Fibroblast of pulmonary artery (primary cell): ENCODE measurements around the gene PGS1.
A peak's percentile ranks its signal among the peaks of the same experiment; 100 is the strongest.

Experiments used
- DNase-seq: peaks from one replicate; pipeline ENCODE4 v3.0.0-alpha.2; 2010; ENCODE audit warnings: low read depth
- H3K4me3 ChIP-seq: replicated peaks from 2 replicates; pipeline ENCODE4 v1.5.1; 2011; ENCODE audit warnings: low read depth, mild to moderate bottlenecking, control low read depth, low read length, moderate library complexity
- TF ChIP-seq, protein P1 (sequence below): IDR thresholded peaks from 2 replicates; pipeline ENCODE4 v1.5.1; 2011; ENCODE audit warnings: mild to moderate bottlenecking, control low read depth, low read length, inconsistent platforms; ENCODE audit errors: missing control alignments

PGS1 gene

DNA sequence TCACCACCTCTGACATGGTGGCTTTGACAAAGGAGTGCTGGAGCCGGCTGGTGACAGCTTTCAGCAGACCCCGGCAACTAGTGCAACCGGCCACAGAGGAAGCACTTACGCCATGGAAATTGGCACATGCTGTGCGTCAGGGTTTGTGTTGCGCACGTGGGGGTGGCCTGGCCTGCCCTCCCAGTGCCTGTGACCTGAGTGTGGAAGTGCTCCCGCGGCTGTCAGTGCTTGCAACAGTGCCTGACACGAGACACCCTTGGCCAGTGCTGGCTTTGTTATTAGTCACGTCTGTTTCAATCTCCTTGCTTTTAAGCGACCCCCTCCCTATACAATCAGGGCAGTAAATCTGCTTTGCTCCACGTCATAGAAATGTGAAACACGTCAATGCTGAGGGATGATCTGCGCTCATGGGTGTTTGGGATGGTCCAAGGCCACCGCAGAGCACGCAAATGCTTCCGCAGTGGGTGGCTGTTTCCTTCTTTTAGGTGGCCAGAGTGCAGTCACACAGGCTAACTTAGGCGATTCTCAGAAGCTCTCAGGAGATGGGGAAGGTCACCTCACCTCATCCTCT is 64.3 kb downstream of the PGS1 start:
- H3K4me3 ChIP-seq: no peak overlapping the region
- peak; percentile 94 for DNase-seq
- TF ChIP-seq, protein P1, sequence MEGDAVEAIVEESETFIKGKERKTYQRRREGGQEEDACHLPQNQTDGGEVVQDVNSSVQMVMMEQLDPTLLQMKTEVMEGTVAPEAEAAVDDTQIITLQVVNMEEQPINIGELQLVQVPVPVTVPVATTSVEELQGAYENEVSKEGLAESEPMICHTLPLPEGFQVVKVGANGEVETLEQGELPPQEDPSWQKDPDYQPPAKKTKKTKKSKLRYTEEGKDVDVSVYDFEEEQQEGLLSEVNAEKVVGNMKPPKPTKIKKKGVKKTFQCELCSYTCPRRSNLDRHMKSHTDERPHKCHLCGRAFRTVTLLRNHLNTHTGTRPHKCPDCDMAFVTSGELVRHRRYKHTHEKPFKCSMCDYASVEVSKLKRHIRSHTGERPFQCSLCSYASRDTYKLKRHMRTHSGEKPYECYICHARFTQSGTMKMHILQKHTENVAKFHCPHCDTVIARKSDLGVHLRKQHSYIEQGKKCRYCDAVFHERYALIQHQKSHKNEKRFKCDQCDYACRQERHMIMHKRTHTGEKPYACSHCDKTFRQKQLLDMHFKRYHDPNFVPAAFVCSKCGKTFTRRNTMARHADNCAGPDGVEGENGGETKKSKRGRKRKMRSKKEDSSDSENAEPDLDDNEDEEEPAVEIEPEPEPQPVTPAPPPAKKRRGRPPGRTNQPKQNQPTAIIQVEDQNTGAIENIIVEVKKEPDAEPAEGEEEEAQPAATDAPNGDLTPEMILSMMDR: no peak

DNA sequence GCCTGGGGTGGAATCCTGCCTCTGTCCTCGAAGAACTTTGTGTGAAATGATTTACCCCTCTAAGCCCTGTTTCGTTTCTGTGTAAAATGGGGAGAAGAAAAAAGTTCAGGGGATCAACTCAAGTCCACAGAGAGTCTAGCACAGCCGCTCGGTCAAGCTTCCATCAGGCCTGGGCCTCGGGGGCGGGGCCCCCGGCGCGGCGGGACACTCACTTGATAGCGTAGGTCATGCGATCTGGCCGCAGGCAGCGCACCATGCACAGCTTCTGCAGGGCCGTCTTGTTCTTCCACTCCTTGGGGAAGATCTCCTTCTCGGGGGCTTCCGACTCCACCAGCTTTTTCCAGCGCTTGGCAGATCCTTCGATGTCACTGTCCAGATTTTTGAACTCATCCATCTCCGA is 65.9 kb downstream of the PGS1 start:
- no peak for DNase-seq
- H3K4me3 ChIP-seq: no peak overlapping the region
- TF ChIP-seq, protein P1: no peak

DNA sequence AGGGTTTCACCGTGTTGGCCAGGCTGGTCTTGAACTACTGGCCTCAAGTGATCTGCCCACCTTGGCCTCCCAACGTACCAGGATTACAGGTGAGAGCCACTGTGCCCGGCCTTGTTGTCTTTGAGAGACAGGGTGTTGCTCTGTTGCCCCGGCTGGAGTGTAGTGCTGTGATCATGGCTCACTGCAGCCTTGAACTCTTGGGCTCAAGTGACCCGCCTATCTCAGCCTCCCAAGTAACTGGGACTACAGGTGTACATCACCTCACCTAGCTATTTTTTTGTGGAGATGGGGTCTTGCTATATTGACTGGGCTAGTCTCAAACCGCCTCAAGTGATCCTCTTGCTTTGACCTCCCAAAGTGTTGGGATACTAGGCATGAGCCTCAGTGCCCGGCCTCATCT is 68.4 kb downstream of the PGS1 start:
- TF ChIP-seq, protein P1: no peak
- no peak for DNase-seq
- no peak overlapping the region for H3K4me3 ChIP-seq

DNA sequence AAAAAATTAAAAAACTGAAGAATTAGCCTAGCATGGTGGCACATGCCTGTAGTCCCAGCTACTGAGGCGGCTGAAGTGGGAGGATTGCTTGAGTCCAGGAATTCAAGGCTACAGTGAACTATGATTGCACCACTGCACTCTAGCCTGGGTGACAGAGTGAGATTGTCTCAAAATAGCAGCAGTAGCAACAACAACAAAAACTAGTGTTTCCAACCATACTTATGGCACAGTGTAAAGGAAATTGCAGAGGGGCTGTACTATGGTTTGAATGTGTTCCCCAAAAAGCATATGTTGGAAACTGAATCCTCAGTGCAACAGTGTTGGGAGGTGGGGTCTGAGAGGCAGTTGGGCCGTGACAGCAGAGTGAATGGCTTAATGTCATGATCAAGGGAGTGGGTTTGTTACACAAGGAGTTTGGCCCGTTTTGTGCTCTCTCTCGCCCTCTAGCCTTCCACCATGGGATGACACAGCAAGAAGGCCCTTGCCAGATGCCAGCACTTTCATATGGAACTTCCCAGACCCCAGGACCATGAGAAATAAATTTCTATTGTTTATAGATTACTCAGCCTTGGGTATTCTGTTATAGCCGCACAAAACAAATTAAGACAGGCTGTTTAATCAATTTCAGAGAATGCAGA is 70.0 kb downstream of the PGS1 start:
- DNase-seq: no peak
- TF ChIP-seq, protein P1: peak; percentile 28
- H3K4me3 ChIP-seq: no peak overlapping the region

DNA sequence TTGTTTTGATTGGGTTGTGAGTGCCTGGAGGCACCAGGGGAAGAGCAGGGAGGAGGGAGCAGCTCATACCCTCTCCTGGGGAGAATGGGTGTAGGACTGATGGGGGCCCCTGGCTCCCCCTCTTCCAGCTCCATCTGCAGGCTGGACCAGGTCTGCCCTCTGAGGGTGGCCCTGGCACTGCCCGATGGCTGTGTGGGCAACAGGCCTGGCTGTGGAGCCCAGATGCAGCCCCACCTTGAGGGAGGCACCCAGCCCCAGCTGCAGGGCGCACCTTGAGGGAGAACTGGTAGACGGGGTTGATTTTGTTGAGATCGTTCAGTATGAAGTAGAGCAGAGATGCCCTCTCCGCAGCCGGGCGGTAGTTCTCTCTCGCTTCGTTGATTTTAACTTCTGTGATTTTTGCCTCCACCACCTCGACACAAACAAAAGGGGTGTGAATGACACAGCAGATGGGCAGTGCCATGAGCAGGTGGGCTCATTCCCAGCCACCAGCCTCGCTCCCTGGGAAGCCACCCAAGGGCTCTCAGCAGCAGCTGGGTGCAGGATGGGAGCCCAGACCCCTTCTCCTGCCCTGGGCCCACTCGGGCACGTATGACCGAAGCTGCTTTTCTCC is 71.6 kb downstream of the PGS1 start:
- TF ChIP-seq, protein P1: no peak
- no peak for DNase-seq
- H3K4me3 ChIP-seq: no peak overlapping the region

DNA sequence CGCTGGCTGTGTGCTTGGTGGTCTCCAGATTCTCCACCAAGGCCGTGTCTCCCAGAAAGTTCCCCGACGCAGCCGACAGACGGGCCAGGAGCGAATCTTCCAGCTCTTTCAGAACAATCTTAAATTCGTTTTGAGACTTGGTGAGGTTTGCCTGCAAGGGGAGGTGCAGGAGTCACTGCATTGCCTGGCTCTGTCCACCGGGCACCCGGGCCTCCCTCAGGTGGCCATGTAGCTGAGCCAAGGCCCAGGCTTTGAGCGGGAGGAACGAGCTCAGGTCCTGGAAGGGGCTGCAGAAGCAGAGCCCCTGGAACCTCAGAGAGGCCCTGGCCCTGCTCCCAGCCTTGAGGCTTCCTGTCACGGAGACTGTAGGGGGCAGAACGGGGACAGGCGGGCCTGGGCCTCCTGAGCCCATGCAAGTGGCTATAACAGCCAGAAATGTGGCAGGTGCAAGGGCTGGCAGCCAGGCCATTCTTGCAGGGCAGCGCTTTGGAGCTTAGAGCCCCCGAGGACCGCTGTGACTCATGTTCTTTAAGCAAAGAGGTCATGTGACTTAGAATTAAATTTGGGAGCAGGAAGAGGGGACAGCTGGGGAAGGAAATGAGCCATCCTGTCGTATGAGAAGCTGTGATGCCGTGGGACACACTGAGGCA is 72.4 kb downstream of the PGS1 start:
- H3K4me3 ChIP-seq: no peak overlapping the region
- DNase-seq: no peak
- TF ChIP-seq, protein P1: no peak
